Activated CD8-positive, alpha-beta memory T cell treated with anti-CD3 and anti-CD28 coated beads, Interleukin-2, amount 50 U/mL, for 4 hours (primary cell): Measurements from ENCODE around the gene INPP5A.

Source experiments
- DNase-seq: peaks from one replicate; pipeline ENCODE4 v3.0.0-alpha.2; 2020

Gene INPP5A

GRCh38 chr10:132650611-132651250 is 113.1 kb downstream of the INPP5A start:
- DNase-seq, result no peak

DNA sequence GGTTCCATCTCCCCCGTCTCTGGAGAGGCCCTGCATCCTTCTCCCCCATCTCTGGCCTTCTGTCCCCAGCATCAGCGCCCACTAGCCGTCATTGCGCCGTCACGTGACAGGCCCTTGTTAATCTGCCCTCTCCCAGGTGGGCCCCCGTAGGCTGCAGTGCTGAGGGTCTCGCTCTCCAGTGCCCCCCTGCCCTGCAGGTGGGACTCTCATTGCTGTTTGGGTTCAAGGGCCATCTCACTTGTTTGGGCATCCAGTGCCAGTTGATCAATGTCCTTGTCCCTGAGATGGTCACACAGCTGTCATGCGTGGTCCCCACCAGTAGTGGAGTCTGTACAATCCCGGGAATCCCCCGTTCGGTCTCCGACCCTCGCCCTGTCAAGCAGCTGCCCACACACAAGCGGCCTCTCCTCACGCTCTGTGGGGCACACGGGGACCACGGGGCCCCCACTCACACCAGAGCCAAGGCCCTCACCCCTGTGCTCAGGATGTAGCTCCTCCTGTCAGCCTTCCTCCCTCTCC is 114.0 kb downstream of the INPP5A start:
- DNase-seq, result no peak

DNA sequence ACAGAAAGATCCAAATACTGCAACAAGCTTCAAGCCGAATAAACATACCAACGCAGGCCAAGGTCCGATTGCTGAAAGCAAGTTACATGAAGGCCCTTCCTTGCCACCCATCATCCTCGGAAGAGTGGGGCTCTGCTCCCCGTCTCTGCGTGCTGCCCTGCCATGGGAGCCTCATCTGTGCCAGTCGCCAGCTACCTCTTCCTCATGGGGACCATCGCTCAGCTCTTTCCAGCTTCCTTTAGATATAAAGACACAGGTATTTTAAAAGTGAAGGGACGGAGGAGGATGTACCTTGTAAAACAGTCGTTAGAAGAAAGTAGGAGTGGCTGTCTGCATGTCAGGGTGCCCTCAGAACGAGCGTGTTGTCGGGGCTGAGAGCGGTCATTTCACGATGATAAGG is 114.9 kb downstream of the INPP5A start:
- no peak for DNase-seq

- DNase-seq, result no peak
Observed at GRCh38 chr10:132652936-132653590, 115.5 kb downstream of the INPP5A start.

DNA sequence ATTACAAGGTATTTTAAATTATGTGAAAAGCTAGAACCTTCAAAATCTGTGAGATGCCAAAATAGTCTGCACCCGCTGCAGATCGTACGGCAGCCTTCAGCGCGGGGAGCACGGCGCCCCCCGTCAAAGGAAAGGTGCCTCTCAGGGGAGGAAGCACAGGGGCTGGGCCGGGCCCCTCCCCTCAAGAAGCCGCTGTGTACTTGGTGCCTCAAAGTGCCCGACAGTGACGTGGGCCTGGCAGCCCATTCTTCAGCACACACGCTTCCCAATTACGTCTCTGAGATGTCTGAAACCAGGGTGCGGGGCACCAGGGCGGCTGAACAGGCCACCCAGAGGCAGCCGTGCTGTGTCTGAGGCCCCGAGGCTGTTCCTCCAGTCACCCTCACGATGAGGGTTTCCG is 116.1 kb downstream of the INPP5A start:
- no peak for DNase-seq

- no peak for DNase-seq
Observed at GRCh38 chr10:132654121-132654571, 116.6 kb downstream of the INPP5A start.

DNA sequence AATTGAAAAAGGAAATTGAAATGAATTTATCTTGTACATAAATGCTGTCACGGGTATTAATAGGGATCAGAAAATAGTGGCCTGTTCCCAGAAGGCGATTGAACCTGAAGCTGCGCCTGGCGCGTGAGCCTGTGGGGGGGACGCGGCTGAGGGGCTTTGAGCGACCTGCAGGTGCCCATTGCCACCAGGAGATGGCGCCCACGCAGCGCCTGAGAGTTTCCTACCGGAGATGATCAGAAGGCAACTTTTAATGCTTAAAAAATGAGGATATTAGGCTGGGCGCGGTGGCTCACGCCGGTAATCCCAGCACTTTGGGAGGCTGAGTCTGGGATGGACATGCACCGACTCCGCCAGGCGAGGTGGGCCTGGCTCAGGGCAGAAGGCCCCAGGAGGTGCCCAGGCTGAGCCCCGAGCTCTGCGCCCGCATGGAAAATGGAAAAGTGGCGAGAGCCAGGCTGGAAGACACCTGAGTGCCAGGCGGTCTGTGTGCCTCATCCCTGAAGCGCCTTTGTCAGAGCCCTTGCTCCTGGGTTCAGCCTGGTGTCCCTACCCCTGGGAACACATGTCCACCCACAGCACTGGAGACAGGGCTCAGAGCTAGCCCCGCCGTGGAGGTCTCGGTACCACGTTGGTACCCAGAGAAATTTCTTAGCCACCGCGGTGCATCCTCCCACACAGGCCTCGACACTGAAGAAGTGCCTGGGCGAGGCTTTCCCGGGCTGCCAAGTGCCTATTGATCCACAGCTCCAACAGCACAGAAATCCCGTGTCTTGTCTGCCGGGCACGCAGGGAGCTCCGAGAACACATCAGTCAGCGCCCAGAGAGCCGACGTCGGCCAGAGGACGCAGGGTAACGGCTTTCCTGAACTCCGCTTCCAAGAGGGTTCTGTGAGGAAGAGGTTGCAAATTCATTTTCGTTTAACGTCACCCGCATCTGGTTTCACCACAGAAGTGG is 117.4 kb downstream of the INPP5A start:
- DNase-seq, result peak; percentile 62

- DNase-seq, result no peak
Observed at GRCh38 chr10:132655735-132656134, 118.1 kb downstream of the INPP5A start.

GRCh38 chr10:132656283-132657126 is 118.9 kb downstream of the INPP5A start:
- no peak for DNase-seq

- DNase-seq, result no peak
Observed at GRCh38 chr10:132657127-132657706, 119.6 kb downstream of the INPP5A start.

- no peak for DNase-seq
Observed at GRCh38 chr10:132657748-132658147, 120.2 kb downstream of the INPP5A start.

- DNase-seq, result no peak
Observed at GRCh38 chr10:132658546-132659205, 121.1 kb downstream of the INPP5A start.

DNA sequence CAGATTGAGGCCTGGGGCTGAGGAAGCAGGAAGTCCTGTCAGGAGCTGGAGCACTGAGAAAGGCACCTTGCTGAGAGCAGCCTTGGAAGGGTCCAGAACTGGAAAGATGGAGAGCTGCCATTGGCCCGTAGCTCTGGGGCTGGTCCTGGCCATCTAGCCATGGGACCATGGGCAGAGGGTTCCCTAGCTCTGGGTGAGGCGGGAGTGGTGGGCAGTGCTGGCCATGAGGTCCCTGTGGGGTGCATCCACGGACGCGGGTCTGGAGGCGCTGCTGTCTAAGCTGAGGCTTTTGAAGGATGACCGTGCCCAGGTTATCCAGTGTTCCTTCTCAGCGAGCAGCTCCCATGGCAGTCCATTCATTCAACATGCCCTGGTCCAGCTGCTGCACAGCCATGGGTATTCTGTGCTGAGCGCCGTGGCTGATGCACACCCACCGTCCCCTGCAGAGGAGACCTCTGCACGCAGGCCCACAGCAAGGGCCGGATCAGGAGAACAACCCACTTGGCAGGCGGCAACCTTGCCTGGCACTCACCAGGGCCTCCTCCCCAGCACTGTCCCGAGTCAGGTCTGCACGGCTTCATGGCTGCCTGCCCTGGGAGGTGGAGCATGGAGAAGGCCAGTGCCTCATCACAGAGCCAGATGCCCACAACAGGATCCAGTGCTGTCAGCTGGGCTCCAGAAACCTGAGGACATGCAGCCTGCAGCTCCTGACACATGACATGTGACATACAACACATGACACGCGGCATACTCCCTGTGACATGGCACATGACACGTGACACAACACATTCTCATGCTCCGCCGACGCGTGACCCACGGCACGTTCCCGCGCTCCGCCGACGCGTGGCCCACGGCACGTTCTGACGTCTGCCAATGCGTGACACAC is 121.9 kb downstream of the INPP5A start:
- no peak for DNase-seq

DNA sequence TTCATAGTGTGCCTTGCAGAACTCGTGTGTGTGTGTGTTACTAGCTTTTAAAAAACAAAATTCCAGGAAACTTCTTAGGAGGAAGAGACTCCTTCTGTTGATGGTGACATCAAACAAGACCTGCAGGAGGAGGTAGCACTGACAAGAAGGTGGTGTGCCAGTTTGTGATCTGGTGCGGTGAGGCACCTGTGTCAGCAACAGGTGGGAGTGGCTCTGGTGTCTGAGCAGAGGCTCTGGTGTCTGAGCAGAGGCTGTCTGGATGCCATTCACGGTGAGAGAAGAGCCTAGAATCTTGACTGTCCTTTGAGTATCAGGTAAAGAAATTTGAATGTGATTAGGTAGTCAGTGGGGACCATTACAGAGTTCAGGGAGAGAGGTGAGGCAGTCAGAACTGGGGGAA is 122.8 kb downstream of the INPP5A start:
- no peak for DNase-seq

DNA sequence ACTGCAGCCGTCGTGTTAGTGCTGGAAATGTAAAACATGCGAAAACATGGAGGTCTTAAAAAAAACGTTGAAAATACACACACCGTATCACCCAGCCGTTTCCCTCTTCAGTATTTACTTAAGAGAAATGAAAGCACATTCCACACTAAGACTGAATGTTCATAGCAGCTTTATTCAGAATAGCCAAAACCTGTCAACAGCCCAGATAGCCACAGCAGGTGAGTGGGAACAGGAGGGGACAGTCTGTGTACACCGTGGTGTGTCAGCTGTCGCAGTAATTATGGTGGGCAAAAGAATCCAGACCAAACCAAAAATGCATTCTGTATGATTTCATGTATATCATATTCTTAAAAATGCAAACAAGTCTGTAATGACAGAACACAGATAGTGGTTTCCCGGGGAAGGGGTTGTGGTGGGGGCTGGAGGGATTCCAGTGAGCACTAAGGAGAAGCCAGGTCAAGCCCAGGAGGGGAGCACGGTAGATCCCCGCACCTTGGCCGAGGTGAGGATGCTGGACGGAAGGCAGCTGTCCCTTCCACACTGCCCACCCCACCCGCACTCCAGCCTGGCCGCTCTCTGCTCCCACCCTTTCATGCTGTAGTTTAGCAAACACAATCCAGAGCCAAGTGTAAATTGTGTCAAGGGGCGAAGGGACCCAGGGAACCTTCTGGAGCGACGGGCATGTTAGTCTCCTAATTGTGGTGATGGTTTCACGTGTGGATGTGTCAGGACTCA is 124.8 kb downstream of the INPP5A start:
- DNase-seq, result no peak

DNA sequence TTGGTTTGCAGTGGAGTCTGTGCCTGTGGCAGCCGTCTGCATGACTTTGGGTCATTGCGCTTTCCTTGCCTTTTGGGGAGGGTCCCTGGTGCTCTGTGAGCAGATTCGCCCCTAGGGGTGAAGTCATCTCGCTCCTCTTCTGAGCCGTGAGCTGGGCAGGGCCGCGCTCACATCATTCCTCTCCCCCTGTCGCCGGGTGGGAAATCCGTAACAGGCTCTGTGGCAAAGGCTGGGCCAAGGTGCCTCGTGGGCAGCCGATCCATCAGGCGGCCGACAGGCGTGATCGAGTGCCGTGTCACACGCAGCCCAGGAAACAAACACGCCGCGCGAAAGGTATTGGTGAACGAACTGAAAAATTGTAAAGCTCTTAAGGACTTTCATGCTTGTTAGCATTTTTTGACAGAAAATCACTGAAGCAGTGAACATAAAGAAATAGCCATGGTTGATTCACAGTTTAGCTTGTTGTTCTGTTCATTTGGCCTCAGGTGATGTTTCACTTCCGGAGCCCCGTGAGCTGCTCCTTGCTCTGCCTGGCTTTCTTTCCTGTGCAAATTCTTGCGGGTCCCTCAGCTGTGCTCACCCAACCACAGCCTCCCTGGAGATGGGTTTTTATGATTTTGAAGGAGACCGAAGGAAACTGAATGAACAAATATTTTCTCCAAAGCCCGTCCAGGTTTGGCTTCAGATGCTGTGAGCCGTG is 126.2 kb downstream of the INPP5A start:
- DNase-seq, result no peak

DNA sequence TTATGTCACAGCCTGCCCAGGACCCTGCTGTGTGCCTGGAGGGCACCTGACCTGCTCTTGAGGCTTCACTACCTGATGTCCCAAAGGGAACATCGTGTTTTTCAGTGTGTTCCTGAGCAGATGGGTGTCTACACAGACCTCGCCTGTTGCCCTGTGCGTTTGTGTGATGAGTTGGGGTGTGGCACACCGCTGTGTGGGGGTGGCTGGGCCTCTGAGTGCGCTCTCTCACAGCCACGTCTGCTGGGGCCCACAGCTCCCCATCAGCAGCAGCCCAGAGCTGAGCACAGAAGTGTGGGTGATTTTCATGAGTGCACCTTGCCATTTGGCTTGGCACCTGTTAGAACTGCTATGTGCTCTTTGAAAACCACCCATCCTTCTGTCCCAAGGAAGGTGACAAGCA is 126.8 kb downstream of the INPP5A start:
- DNase-seq, result no peak

GRCh38 chr10:132664883-132665282 is 127.3 kb downstream of the INPP5A start:
- DNase-seq, result no peak
